Measurements from ENCODE around the gene ULK4.
"Not testable (repeated sequence)": the region's sequence is repeated elsewhere in the genome, so short reads cannot be mapped to it uniquely, and the experiment has no call there.

Gene ULK4

DNA sequence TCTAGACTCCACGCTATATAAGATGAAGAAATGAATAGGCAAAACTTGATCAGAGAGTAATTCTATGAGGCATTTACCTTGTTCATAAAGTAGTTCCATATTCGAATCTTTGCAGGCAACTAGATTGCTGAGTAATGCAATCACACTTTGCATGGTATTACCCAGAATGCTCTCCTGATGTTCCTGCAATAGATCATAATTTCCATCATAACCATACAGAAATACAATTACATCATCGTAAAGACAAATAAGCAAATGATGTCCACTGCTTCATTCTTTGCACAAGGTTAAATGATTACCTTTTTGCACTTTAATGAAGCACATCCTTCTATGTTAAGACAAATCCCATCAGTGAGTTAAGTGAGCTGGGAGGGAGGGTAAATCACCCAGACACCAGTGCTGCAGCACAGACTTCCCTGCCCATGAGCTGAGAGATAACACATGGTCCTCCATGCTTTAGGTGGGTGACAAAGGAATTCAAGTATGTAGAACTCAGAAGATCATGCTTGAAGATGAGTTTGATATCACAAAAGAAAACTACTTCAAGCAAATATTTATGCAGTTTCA is 395.9 kb downstream of the ULK4 start:
- TF ChIP-seq, protein P1, sequence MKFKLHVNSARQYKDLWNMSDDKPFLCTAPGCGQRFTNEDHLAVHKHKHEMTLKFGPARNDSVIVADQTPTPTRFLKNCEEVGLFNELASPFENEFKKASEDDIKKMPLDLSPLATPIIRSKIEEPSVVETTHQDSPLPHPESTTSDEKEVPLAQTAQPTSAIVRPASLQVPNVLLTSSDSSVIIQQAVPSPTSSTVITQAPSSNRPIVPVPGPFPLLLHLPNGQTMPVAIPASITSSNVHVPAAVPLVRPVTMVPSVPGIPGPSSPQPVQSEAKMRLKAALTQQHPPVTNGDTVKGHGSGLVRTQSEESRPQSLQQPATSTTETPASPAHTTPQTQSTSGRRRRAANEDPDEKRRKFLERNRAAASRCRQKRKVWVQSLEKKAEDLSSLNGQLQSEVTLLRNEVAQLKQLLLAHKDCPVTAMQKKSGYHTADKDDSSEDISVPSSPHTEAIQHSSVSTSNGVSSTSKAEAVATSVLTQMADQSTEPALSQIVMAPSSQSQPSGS (tag by site-specific recombination; IDR thresholded peaks at IDR 0.05; ENCODE audit: low read depth) = 0 out of 2 replicates have a peak, but pooled peaks have one; percentile 44
- no peak for TF ChIP-seq ZNF510 (tag by site-specific recombination; IDR thresholded peaks at IDR 0.05; ENCODE audit: insufficient replicate concordance)
- ChIA-PET CTCF (no interaction called here), POLR2A (no interaction called here)
- Histone ChIP-seq H3K4me1 (ENCODE audit: control insufficient read depth, insufficient read depth, low read length) (no peaks in the 10 kb centered on the region), H3K4me3 (ENCODE audit: low read depth, low read length) (no peak overlapping the region), H3K36me3 (ENCODE audit: control insufficient read depth in 2 of 2, insufficient read depth in 1 of 2, low read length in 2 of 2) (no peaks in the 10 kb centered on the region), H3K9me3 (ENCODE audit: control insufficient read depth, insufficient read depth, low read depth, low read length) (no peaks in the 10 kb centered on the region), H3K27ac (ENCODE audit: extremely low read depth, low read depth, low read length) (no peak overlapping the region)

- Histone ChIP-seq H3K4me1 (ENCODE audit: control insufficient read depth, insufficient read depth, low read length) (no peaks in the 10 kb centered on the region), H3K4me3 (ENCODE audit: low read depth, low read length) (no peak overlapping the region)
- CTCF ChIA-PET = interaction anchor here (0.8 kb wide), 1 partner anchor 114 kb away, joined by 4 read pairs; no protein-coding TSS in a partner anchor
These were observed 396.9 kb downstream of the ULK4 start for GRCh38 chr3:41565003-41565402.

GRCh38 chr3:41556245-41556644 is 405.7 kb downstream of the ULK4 start:
- H3K36me3 ChIP-seq (ENCODE audit: control insufficient read depth in 2 of 2, insufficient read depth in 1 of 2, low read length in 2 of 2); POLR2A ChIA-PET; H3K4me3 ChIP-seq (ENCODE audit: low read depth, low read length); H3K9me3 ChIP-seq (ENCODE audit: control insufficient read depth, insufficient read depth, low read depth, low read length); H3K27ac ChIP-seq (ENCODE audit: extremely low read depth, low read depth, low read length); H3K4me1 ChIP-seq (ENCODE audit: control insufficient read depth, insufficient read depth, low read length): not testable (repeated sequence)
- CTCF ChIA-PET = interaction anchor here (0.5 to 0.7 kb wide), 2 partner anchors 60 to 323 kb away, joined by 3 to 4 read pairs; no protein-coding TSS in a partner anchor

More at GRCh38 chr3:41565003-41565402, 396.9 kb downstream of the ULK4 start:
- Histone ChIP-seq H3K9me3 (ENCODE audit: control insufficient read depth, insufficient read depth, low read depth, low read length) (no peaks in the 10 kb centered on the region), H3K27ac (ENCODE audit: extremely low read depth, low read depth, low read length) (no peak overlapping the region), H3K36me3 (ENCODE audit: control insufficient read depth in 2 of 2, insufficient read depth in 1 of 2, low read length in 2 of 2) (no peaks in the 10 kb centered on the region)
- TF ChIP-seq ZNF223 (tag by site-specific recombination; IDR thresholded peaks at IDR 0.05) (no peak), ZFHX2 (tag by site-specific recombination; conservative IDR thresholded peaks at IDR 0.05) (no peak), ZNF555 (tag by site-specific recombination; conservative IDR thresholded peaks at IDR 0.05) (no peak), ZNF366 (tag by site-specific recombination; conservative IDR thresholded peaks at IDR 0.05) (no peak), ZNF548 (tag by site-specific recombination; IDR thresholded peaks at IDR 0.05) (no peak), ZNF354C (tag by site-specific recombination; IDR thresholded peaks at IDR 0.05; ENCODE audit: borderline replicate concordance, low read depth) (no peak), KLF10 (tag by site-specific recombination; IDR thresholded peaks at IDR 0.05) (no peak), ZSCAN23 (tag by site-specific recombination; IDR thresholded peaks at IDR 0.05) (no peak), ZNF768 (tag by site-specific recombination; IDR thresholded peaks at IDR 0.05) (no peak)
- POLR2A ChIA-PET = interaction anchor here (0.7 kb wide), 1 partner anchor 1669 kb away, joined by 9 read pairs; no protein-coding TSS in a partner anchor

GRCh38 chr3:41532976-41533375 is 428.9 kb downstream of the ULK4 start:
- H3K4me3 ChIP-seq (ENCODE audit: low read depth, low read length) = no peak overlapping the region
- CTCF ChIA-PET = interaction anchor here (0.6 kb wide), 1 partner anchor 685 kb away, joined by 3 read pairs; no protein-coding TSS in a partner anchor
- no peaks in the 10 kb centered on the region for H3K4me1 ChIP-seq (ENCODE audit: control insufficient read depth, insufficient read depth, low read length)
- H3K36me3 ChIP-seq (ENCODE audit: control insufficient read depth in 2 of 2, insufficient read depth in 1 of 2, low read length in 2 of 2) = no peaks in the 10 kb centered on the region
- POLR2A ChIA-PET = no interaction called here
- no peaks in the 10 kb centered on the region for H3K9me3 ChIP-seq (ENCODE audit: control insufficient read depth, insufficient read depth, low read depth, low read length)
- no peak for TF ChIP-seq ZNF174 (tag by site-specific recombination; IDR thresholded peaks at IDR 0.05)
- no peak overlapping the region for H3K27ac ChIP-seq (ENCODE audit: extremely low read depth, low read depth, low read length)

GRCh38 chr3:41526995-41527573 is 434.8 kb downstream of the ULK4 start:
- H3K36me3 ChIP-seq (ENCODE audit: control insufficient read depth in 2 of 2, insufficient read depth in 1 of 2, low read length in 2 of 2) = no peaks in the 10 kb centered on the region
- POLR2A ChIA-PET = no interaction called here
- TF ChIP-seq GLI4 (tag by site-specific recombination; IDR thresholded peaks at IDR 0.05) = no peak
- TF ChIP-seq ZNF544 (tag by site-specific recombination; IDR thresholded peaks at IDR 0.05) = no peak
- TF ChIP-seq, protein P2, sequence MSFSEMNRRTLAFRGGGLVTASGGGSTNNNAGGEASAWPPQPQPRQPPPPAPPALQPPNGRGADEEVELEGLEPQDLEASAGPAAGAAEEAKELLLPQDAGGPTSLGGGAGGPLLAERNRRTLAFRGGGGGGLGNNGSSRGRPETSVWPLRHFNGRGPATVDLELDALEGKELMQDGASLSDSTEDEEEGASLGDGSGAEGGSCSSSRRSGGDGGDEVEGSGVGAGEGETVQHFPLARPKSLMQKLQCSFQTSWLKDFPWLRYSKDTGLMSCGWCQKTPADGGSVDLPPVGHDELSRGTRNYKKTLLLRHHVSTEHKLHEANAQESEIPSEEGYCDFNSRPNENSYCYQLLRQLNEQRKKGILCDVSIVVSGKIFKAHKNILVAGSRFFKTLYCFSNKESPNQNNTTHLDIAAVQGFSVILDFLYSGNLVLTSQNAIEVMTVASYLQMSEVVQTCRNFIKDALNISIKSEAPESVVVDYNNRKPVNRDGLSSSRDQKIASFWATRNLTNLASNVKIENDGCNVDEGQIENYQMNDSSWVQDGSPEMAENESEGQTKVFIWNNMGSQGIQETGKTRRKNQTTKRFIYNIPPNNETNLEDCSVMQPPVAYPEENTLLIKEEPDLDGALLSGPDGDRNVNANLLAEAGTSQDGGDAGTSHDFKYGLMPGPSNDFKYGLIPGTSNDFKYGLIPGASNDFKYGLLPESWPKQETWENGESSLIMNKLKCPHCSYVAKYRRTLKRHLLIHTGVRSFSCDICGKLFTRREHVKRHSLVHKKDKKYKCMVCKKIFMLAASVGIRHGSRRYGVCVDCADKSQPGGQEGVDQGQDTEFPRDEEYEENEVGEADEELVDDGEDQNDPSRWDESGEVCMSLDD (tag by site-specific recombination; IDR thresholded peaks at IDR 0.05) = no peak
- no peak for TF ChIP-seq BCL11B (tag by site-specific recombination; IDR thresholded peaks at IDR 0.05; ENCODE audit: low read depth)
- TF ChIP-seq ZFP41 (tag by site-specific recombination; IDR thresholded peaks at IDR 0.05; ENCODE audit: borderline replicate concordance) = no peak
- no peak for TF ChIP-seq ZNF530 (tag by site-specific recombination; IDR thresholded peaks at IDR 0.05; ENCODE audit: low read depth)
- TF ChIP-seq ZNF510 (tag by site-specific recombination; IDR thresholded peaks at IDR 0.05; ENCODE audit: insufficient replicate concordance) = no peak
- TF ChIP-seq REPIN1 (tag by site-specific recombination; IDR thresholded peaks at IDR 0.05; ENCODE audit: low read depth) = no peak
- no peak for TF ChIP-seq ZNF560 (tag by site-specific recombination; IDR thresholded peaks at IDR 0.05; ENCODE audit: borderline replicate concordance)

More at GRCh38 chr3:41526995-41527573, 434.8 kb downstream of the ULK4 start:
- H3K4me3 ChIP-seq (ENCODE audit: low read depth, low read length) = no peak overlapping the region
- H3K4me1 ChIP-seq (ENCODE audit: control insufficient read depth, insufficient read depth, low read length) = no peaks in the 10 kb centered on the region
- H3K27ac ChIP-seq (ENCODE audit: extremely low read depth, low read depth, low read length) = no peak overlapping the region
- no peaks in the 10 kb centered on the region for H3K9me3 ChIP-seq (ENCODE audit: control insufficient read depth, insufficient read depth, low read depth, low read length)
- CTCF ChIA-PET = no interaction called here
